Ramos (cell line): ENCODE data around the gene ASB1.

Experiments
- in situ Hi-C: fragments of 300-500 bp; cut with MboI; formaldehyde crosslinking; loops from one replicate; pipeline ENCODE4 v1.14.3; 2022; ENCODE audit warnings: low sequenced_read_pairs; ENCODE audit not compliant: unreplicated experiment

Gene ASB1

GRCh38 chr2:238462782-238463396 lies 36.2 kb downstream of the ASB1 start:
- in situ Hi-C loops = no loop called here

GRCh38 chr2:238464389-238464788 lies 37.7 kb downstream of the ASB1 start:
- in situ Hi-C loops = no loop called here

- in situ Hi-C loops = no loop called here
These were observed 38.9 kb downstream of the ASB1 start for GRCh38 chr2:238465487-238466242.

GRCh38 chr2:238466243-238466756 lies 39.6 kb downstream of the ASB1 start:
- in situ Hi-C loops = no loop called here

GRCh38 chr2:238467062-238467461 lies 40.3 kb downstream of the ASB1 start:
- in situ Hi-C loops = no loop called here

- in situ Hi-C loops = no loop called here
These were observed 41.1 kb downstream of the ASB1 start for GRCh38 chr2:238467792-238468191.

GRCh38 chr2:238469155-238469554 lies 42.4 kb downstream of the ASB1 start:
- in situ Hi-C loops = no loop called here

GRCh38 chr2:238473014-238473413 lies 46.3 kb downstream of the ASB1 start:
- in situ Hi-C loops = no loop called here

GRCh38 chr2:238473523-238473922 lies 46.8 kb downstream of the ASB1 start:
- in situ Hi-C loops = no loop called here

- in situ Hi-C loops = no loop called here
These were observed 48.3 kb downstream of the ASB1 start for GRCh38 chr2:238475034-238475433.

- in situ Hi-C loops = no loop called here
These were observed 48.8 kb downstream of the ASB1 start for GRCh38 chr2:238475566-238475965.

- in situ Hi-C loops = no loop called here
These were observed 49.5 kb downstream of the ASB1 start for GRCh38 chr2:238476258-238476657.

GRCh38 chr2:238478216-238478615 lies 51.5 kb downstream of the ASB1 start:
- in situ Hi-C loops = no loop called here

- in situ Hi-C loops = no loop called here
These were observed 53.1 kb downstream of the ASB1 start for GRCh38 chr2:238479847-238480246.

GRCh38 chr2:238483021-238483420 lies 56.3 kb downstream of the ASB1 start:
- in situ Hi-C loops = no loop called here

GRCh38 chr2:238483656-238484055 lies 56.9 kb downstream of the ASB1 start:
- in situ Hi-C loops = no loop called here

GRCh38 chr2:238484522-238485452 lies 58.1 kb downstream of the ASB1 start:
- in situ Hi-C loops = no loop called here

GRCh38 chr2:238486123-238486848 lies 59.6 kb downstream of the ASB1 start:
- in situ Hi-C loops = no loop called here

GRCh38 chr2:238487134-238487533 lies 60.4 kb downstream of the ASB1 start:
- in situ Hi-C loops = no loop called here
